GM19043 (cell line): ENCODE results near the gene PKIG.
A peak's percentile ranks its signal among the peaks of the same experiment; 100 is the strongest.

Experiments used
- ATAC-seq: cut with Tn5 transposase; IDR thresholded peaks from one replicate; pipeline ENCODE4 v1.9.1; 2021; ENCODE audit warnings: low read depth; ENCODE audit not compliant: unreplicated experiment

The PKIG gene

DNA sequence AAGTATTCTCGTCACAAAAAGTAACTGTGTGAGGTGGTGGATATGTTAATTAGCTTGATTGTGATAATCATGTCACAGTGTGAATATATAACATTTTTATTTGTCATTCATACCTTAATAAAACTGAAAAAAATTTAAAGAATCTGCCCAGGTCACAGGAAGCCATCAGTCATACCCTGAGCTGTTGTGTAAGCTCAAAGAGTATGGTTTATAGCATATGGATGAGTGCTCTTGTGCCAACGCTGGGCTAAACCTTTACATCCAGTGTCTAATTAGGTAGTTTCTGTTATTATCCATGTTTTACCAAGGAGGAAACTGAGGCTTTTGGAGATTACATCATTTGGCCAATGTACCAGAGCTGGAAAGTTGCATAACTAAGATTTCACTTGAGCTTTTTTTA, 11.4 kb downstream of the PKIG start:
- no peak for ATAC-seq

DNA sequence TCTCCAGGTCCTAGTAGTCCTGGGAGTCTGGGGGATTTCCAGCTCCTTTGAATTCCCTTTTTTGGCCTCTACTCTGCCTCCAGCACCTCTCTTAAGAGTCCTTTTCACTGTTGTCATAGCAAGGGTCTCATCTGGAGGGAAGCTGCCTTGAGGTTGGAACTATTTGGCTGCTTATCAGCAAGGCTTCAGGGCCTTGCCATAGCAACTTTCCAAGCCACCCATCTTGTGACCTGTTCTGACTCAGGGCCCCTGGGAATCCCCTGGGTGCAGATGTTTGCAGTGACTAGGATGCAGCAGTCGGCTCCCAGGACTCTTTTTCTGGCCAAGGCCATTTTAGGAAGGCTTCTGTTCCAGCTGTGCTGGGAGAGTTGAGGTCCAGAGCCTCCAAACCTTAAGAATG, 12.4 kb downstream of the PKIG start:
- ATAC-seq = no peak

- no peak for ATAC-seq
These were observed 13.6 kb downstream of the PKIG start for GRCh38 chr20:44596010-44596409.

DNA sequence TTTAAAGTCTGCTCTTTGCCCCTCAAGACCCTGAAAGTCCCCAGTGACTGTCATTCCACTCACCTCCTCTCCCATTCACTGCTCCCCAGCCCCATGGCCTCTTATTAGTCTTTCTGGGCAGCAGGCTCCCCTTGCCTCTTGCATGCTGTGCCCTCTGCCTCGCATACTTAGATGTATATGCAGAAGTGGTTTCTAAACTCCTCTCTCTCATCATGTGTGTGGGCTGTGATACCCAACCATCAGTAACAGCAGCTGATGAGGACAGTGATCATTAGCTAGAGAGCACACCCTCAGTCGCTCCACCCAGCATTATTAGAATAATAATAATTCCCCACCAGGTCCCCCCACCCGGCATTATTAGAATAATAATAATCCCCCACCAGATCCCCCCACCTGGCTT, 14.5 kb downstream of the PKIG start:
- no peak for ATAC-seq

- ATAC-seq = no peak
These were observed 15.1 kb downstream of the PKIG start for GRCh38 chr20:44597516-44597915.

DNA sequence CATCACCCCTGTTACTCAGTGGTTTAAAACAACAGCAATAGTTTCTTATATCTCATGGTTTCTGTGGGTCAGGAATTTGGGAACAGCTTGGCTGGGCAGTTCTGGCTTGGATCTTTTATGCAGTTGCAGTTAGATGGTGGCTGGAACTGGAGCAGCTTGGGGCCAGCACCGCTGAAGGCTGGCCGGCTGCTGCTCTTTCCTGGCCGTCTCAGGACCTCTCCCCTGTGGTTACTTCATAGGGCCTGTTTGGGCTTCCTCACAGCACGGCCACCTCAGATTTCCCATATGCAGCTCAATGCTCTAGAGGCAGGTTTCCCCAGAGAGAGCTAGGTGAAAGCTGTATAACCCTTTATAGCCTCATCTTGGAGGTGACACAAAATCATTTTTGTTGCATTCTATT, 15.6 kb downstream of the PKIG start:
- no peak for ATAC-seq

- no peak for ATAC-seq
These were observed 16.3 kb downstream of the PKIG start for GRCh38 chr20:44598423-44599305.

DNA sequence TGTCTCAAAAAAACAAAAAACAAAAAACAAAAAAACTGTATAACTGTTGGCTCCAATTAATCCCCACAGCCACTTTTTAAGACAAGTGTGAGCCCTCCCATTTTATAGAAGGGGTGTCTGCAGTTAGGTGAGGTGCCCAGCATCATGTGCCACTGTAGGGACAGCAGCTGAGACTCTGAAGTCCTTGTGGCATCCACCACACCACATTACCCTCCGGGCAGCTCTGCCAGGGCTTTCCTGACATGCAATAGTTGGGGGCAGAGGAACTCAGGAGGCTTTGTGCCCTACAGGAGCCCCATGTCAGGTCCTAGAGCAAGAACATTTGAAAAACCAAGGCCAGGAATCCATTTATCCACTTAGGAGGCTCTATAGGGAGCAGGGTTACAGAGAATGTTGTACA, 17.3 kb downstream of the PKIG start:
- no peak for ATAC-seq

- no peak for ATAC-seq
These were observed 17.9 kb downstream of the PKIG start for GRCh38 chr20:44600301-44600700.

GRCh38 chr20:44600758-44601201, 18.4 kb downstream of the PKIG start:
- no peak for ATAC-seq

- ATAC-seq = no peak
These were observed 18.9 kb downstream of the PKIG start for GRCh38 chr20:44601236-44601671.

DNA sequence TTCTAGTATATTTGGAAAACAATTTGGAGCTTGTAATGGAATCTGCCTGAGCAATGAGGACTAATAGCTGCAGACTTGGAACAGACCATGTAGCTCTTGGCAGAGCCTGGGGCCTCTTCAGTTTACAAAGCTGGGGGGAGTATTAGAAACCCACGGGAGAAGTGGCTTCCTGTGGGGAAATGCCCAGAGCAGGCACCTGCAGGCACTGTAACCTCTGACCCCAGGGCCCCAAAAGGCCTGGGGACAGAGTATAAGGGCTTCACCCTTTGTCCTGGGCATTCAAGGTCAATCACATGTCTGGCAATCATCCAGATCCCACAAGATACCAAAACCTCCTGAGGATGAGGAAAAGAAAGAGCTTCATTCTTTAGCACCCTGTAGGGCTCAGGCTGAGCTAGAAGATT, 19.4 kb downstream of the PKIG start:
- no peak for ATAC-seq

DNA sequence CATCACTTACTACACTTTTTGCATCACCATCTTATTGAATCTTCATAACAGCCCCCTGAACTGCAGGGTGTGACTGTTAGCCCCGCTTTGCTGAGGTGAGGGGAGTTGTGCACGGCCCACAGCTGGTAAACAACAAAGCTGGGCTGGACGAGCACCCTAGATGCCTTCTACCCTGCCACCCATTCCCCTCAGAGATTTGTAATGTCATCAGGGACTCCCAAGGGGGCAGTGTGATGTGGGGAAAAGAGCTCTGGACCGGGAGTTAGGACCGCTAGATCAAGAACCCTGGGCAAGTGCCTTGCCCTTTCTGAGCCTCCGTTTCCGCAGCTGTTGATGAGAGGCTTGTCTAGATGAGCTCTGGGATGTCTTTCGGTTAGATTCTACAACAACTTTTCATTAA, 20.9 kb downstream of the PKIG start:
- ATAC-seq = no peak

GRCh38 chr20:44606725-44607441, 24.5 kb downstream of the PKIG start:
- ATAC-seq = no peak

DNA sequence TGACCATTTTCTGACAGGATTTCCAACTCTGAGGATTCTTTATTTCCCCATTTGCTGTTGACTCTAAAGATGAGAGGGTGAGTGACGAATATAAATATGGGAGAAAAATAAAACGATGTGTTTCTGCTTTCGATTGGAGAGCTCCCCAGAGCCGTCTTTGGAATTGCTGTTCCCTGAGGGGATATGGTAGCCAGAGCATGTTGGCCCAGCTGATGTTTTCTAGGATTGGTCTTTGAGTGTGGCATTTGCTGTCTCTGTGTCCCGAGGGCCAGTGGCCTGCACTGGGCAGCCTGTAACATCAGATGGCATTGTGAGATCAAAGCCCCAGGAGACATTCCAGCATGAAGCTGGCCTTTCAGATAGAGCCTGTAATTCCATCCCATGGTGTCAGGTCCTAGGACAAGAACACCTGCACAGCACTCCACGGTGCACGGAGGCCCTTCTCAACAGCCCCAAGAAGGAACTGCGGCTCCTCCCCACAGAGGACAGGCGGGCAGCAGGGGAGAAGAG, 26.7 kb downstream of the PKIG start:
- no peak for ATAC-seq

GRCh38 chr20:44609516-44610312, 27.3 kb downstream of the PKIG start:
- peak; percentile 61 for ATAC-seq

DNA sequence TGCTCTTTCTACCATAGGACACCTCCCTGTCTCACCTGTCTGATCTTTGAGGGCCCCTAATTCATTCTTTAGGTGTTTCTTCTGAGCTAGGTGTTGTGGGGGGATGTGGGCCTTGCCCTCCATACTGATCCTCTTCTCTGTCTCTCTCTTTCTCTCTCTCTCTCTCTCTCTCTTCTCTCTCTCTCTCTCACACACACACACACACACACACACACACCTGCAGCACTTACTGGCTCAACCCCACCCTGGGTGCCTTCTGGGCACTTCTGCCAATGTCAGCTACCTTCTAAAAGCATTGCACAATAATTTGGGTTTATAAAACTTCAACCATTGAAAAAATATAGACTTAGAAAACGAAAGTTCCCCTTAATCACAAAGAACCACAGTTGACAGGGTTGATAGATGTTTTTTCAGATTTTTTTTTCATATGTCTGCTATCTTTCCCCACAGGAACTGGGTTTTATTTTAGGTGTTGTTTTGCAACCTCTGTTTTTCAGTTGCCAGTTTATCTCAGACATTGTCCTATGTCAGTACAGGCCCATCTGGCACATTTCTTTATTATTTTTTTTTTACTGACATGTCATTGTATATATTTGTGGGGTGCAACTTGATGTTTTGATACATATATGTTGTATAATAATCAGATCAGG, 28.1 kb downstream of the PKIG start:
- no peak for ATAC-seq

- ATAC-seq = no peak
These were observed 31.2 kb downstream of the PKIG start for GRCh38 chr20:44613575-44613974.

DNA sequence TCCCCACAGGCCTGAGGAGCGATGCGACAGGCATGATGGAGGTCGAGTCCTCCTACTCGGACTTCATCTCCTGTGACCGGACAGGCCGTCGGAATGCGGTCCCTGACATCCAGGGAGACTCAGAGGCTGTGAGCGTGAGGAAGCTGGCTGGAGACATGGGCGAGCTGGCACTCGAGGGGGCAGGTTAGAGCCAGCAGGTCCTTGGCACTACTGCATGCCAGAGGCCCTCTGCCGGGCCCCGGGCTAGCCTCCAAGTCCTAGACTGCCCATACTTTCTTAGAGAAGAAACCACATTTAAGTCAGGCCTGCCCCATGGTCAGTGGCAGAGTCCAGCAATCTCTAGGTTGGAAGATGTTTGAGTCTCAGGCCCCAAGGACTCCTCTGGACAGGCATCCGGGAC, 32.1 kb downstream of the PKIG start:
- no peak for ATAC-seq

DNA sequence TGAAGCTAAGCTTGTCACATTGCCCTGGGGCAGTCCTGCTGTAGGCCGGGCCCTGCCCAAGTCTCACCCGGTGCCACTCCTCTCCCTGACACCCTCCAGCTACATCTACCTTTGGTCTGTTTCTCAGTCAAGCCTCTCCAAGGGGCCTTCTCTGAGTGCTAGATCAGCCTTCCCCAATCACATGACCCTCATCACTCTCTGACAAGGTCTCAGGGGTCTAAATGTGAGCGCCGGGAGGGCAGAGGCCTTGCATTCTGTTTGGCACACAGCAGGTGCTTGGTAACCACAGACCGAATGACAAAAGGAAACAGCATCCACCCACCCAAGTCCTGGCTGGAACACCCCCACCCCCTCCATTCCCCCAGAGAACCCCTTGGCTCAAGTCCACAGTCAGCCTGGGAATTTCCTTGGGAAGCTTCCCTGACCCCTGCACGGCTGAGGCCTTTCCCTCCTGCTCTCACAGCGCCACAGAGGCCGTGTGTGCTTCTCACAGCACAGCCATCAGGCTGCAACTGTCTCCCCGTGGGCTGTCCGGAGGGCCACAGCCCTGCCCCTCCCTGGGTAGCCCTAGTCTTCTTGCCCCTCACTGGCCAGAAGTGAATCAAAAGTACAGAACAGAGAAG, 32.9 kb downstream of the PKIG start:
- no peak for ATAC-seq
